Neural progenitor cell (in vitro differentiated cells): ENCODE data around the gene H19. TPM values are rescaled to one million over a fixed set of nuclear protein-coding genes. Genes with fewer than 3 reads are reported as not detected.

Experiments used
- DNase-seq: peaks from one replicate; pipeline ENCODE4 v3.0.0-alpha.2; 2016; ENCODE audit warnings: low spot score
- H2AFZ ChIP-seq: fragments of 200-600 bp; sonication (generic); replicated peaks from 2 replicates; pipeline ENCODE4 v1.6.1; 2016; ENCODE audit warnings: antibody characterized with exemption
- H3F3A ChIP-seq: fragments of 200-600 bp; sonication (generic); 2 replicates; pipeline ENCODE4 v1.6.1; 2016; ENCODE audit warnings: antibody characterized with exemption, low read depth
- H3K27ac ChIP-seq: fragments of 200-600 bp; sonication (generic); 2 replicates; pipeline ENCODE4 v1.5.1; 2016; ENCODE audit warnings: mild to moderate bottlenecking
- H3K27me3 ChIP-seq: fragments of 200-600 bp; sonication (generic); 2 replicates; pipeline ENCODE4 v1.6.1; 2016; ENCODE audit warnings: mild to moderate bottlenecking, moderate library complexity
- H3K36me3 ChIP-seq: fragments of 200-600 bp; sonication (generic); 2 replicates; pipeline ENCODE4 v1.5.1; 2016
- H3K4me1 ChIP-seq: fragments of 200-600 bp; sonication (generic); 2 replicates; pipeline ENCODE4 v1.6.1; 2016; ENCODE audit warnings: mixed run types
- H3K4me2 ChIP-seq: fragments of 200-600 bp; sonication (generic); 2 replicates; pipeline ENCODE4 v1.6.1; 2016
- H3K4me3 ChIP-seq: fragments of 200-600 bp; sonication (generic); 2 replicates; pipeline ENCODE4 v1.5.1; 2016
- H3K79me2 ChIP-seq: fragments of 200-600 bp; sonication (generic); 2 replicates; pipeline ENCODE4 v1.6.1; 2016; ENCODE audit warnings: low read depth
- H3K9ac ChIP-seq: fragments of 200-600 bp; sonication (generic); 2 replicates; pipeline ENCODE4 v1.6.1; 2016
- H3K9me3 ChIP-seq: fragments of 200-600 bp; sonication (generic); 2 replicates; pipeline ENCODE4 v1.5.1; 2016; ENCODE audit warnings: low read depth
- H4K20me1 ChIP-seq: fragments of 200-600 bp; sonication (generic); 2 replicates; pipeline ENCODE4 v1.6.1; 2016; ENCODE audit warnings: low read depth
- H3K27ac Mint-ChIP-seq: 3 replicates; pipeline ENCODE4 v1.8.0; 2021; ENCODE audit warnings: mixed read lengths
- H3K27me3 Mint-ChIP-seq: 2 replicates; pipeline ENCODE4 v1.8.0; 2022; ENCODE audit warnings: low read depth, mild to moderate bottlenecking, inconsistent platforms, moderate library complexity, mixed read lengths; ENCODE audit not compliant: insufficient read depth
- H3K36me3 Mint-ChIP-seq: 3 replicates; pipeline ENCODE4 v1.8.0; 2021; ENCODE audit warnings: mixed read lengths
- H3K4me1 Mint-ChIP-seq: 3 replicates; pipeline ENCODE4 v1.8.0; 2021; ENCODE audit warnings: mixed read lengths
- H3K4me3 Mint-ChIP-seq: 3 replicates; pipeline ENCODE4 v1.8.0; 2021; ENCODE audit warnings: mild to moderate bottlenecking, moderate library complexity, mixed read lengths
- H3K9me3 Mint-ChIP-seq: 3 replicates; pipeline ENCODE4 v1.8.0; 2020; ENCODE audit warnings: mixed read lengths
- CTCF ChIP-seq: fragments of 200-600 bp; sonication (generic); IDR thresholded peaks from 2 replicates; pipeline ENCODE4 v1.5.1; 2017; ENCODE audit warnings: antibody characterized with exemption, mild to moderate bottlenecking
- EZH2 ChIP-seq: fragments of 200-600 bp; sonication (generic); IDR thresholded peaks from 2 replicates; pipeline ENCODE4 v1.6.1; 2017; ENCODE audit warnings: antibody characterized with exemption, mild to moderate bottlenecking, moderate library complexity
- EZH2phosphoT487 ChIP-seq: fragments of 200-600 bp; sonication (generic); IDR thresholded peaks from 2 replicates; pipeline ENCODE4 v1.6.1; 2017; ENCODE audit warnings: antibody characterized with exemption
- total RNA-seq: library from RNA; depleted of rRNA; stranded (reverse); fragments of >200 nt; gene quantifications from 2 replicates; pipeline ENCODE4 v1.2.3, GENCODE V29; 2015; ENCODE audit warnings: low replicate concordance

Gene H19
- total RNA-seq, 1 donor from 2014 or later, result not detected

- Histone ChIP-seq H3K79me2 (no peaks in the 10 kb centered on the region), H3K9ac (no peak overlapping the region), H3K4me2 (no peak overlapping the region), H3K36me3 (no peaks in the 10 kb centered on the region), H4K20me1 (no peaks in the 10 kb centered on the region), H3K4me1 (no peaks in the 10 kb centered on the region), H3K27ac (no peak overlapping the region), H3K9me3 (no peaks in the 10 kb centered on the region), H3K4me3 (no peak overlapping the region), H2AFZ (no peak overlapping the region), H3K27me3 (no peaks in the 10 kb centered on the region), H3F3A (no peaks in the 10 kb centered on the region)
- Mint-ChIP-seq H3K9me3 (no peaks in the 10 kb centered on the region), H3K4me1 (no peaks in the 10 kb centered on the region), H3K27me3 (no peaks in the 10 kb centered on the region), H3K36me3 (no peaks in the 10 kb centered on the region), H3K27ac (no peak overlapping the region), H3K4me3 (no peak overlapping the region)
- DNase-seq, result no peak
- no peak for TF ChIP-seq EZH2
- no peak for TF ChIP-seq CTCF
- TF ChIP-seq EZH2phosphoT487, result no peak
These were observed 31.1 kb downstream of the H19 start for GRCh38 chr11:1966531-1966930.

DNA sequence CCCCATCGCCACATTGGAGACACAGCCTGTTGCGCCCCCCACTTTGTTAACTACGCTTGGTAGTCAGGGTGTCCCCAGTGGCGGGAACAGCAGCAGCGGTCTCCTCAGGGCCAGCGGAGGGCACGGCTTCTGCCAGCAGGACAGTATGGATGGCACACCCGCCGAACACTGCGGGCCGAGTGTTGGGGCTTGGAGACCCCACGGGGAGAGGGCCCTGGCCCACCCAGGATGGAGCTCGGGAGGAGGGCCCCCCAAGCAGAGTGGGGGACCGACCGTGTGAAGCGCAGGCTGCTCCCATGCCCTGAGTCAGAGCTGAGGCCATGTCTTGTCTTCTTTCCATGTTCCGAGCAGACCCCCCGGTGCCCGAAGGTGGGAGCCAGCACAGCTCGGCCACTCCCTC lies 32.7 kb downstream of the H19 start:
- Mint-ChIP-seq H3K4me1 (no peaks in the 10 kb centered on the region), H3K27me3 (no peaks in the 10 kb centered on the region), H3K27ac (no peak overlapping the region), H3K4me3 (no peak overlapping the region), H3K9me3 (no peaks in the 10 kb centered on the region), H3K36me3 (no peaks in the 10 kb centered on the region)
- no peaks in the 10 kb centered on the region for H3K9me3 ChIP-seq
- TF ChIP-seq CTCF, result no peak
- no peak for TF ChIP-seq EZH2
- TF ChIP-seq EZH2phosphoT487, result no peak
- no peaks in the 10 kb centered on the region for H3K79me2 ChIP-seq
- H3K4me1 ChIP-seq, result no peaks in the 10 kb centered on the region
- H3K4me2 ChIP-seq, result no peak overlapping the region
- no peak overlapping the region for H2AFZ ChIP-seq
- no peaks in the 10 kb centered on the region for H4K20me1 ChIP-seq
- DNase-seq, result no peak
- H3K9ac ChIP-seq, result no peak overlapping the region
- H3F3A ChIP-seq, result no peaks in the 10 kb centered on the region
- H3K27ac ChIP-seq, result no peak overlapping the region
- H3K4me3 ChIP-seq, result no peak overlapping the region
- H3K27me3 ChIP-seq, result no peaks in the 10 kb centered on the region
- H3K36me3 ChIP-seq, result no peaks in the 10 kb centered on the region

- H3K4me1 ChIP-seq, result no peaks in the 10 kb centered on the region
- no peaks in the 10 kb centered on the region for H3K36me3 Mint-ChIP-seq
- TF ChIP-seq CTCF, result no peak
- TF ChIP-seq EZH2phosphoT487, result no peak
- TF ChIP-seq EZH2, result no peak
- no peak overlapping the region for H3K4me3 ChIP-seq
- H3K27ac Mint-ChIP-seq, result no peak overlapping the region
- no peaks in the 10 kb centered on the region for H3K9me3 Mint-ChIP-seq
- no peaks in the 10 kb centered on the region for H3K4me1 Mint-ChIP-seq
- H3F3A ChIP-seq, result no peaks in the 10 kb centered on the region
- H3K27me3 Mint-ChIP-seq, result no peaks in the 10 kb centered on the region
- no peak for DNase-seq
- no peak overlapping the region for H3K4me2 ChIP-seq
- no peak overlapping the region for H3K4me3 Mint-ChIP-seq
- H3K9ac ChIP-seq, result no peak overlapping the region
- H3K27ac ChIP-seq, result no peak overlapping the region
- H4K20me1 ChIP-seq, result no peaks in the 10 kb centered on the region
- no peaks in the 10 kb centered on the region for H3K9me3 ChIP-seq
- H2AFZ ChIP-seq, result no peak overlapping the region
- no peaks in the 10 kb centered on the region for H3K36me3 ChIP-seq
- H3K27me3 ChIP-seq, result no peaks in the 10 kb centered on the region
- no peaks in the 10 kb centered on the region for H3K79me2 ChIP-seq
These were observed 33.3 kb downstream of the H19 start for GRCh38 chr11:1964348-1964747.

DNA sequence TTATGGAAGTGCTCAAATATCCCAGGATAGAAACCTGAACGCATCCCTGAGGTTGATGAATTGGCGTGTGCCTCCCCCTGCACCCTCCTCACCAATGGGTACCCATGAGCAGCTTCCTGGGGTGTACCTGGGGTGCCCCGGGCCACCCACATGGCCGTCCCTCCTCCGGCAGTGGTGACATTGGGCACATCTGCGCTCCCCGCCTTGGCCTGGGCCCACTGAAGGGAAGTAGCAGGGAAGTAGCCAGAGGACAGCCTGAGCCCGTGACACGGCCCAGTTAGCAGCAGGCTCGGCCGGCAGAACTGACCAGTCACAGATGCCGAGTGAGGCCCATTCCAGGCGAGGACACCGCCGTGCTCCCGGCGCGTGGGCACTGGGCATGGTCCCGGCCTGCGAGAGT lies 33.8 kb downstream of the H19 start:
- DNase-seq, result no peak
- no peak overlapping the region for H3K27ac Mint-ChIP-seq
- Histone ChIP-seq H2AFZ (no peak overlapping the region), H4K20me1 (no peaks in the 10 kb centered on the region), H3K4me3 (no peak overlapping the region), H3K36me3 (no peaks in the 10 kb centered on the region), H3F3A (no peaks in the 10 kb centered on the region), H3K27ac (no peak overlapping the region), H3K79me2 (no peaks in the 10 kb centered on the region), H3K9me3 (no peaks in the 10 kb centered on the region), H3K4me2 (no peak overlapping the region), H3K4me1 (no peaks in the 10 kb centered on the region), H3K27me3 (no peaks in the 10 kb centered on the region), H3K9ac (no peak overlapping the region)
- H3K4me1 Mint-ChIP-seq, result no peaks in the 10 kb centered on the region
- no peaks in the 10 kb centered on the region for H3K9me3 Mint-ChIP-seq
- no peaks in the 10 kb centered on the region for H3K36me3 Mint-ChIP-seq
- TF ChIP-seq EZH2, result no peak
- no peaks in the 10 kb centered on the region for H3K27me3 Mint-ChIP-seq
- no peak overlapping the region for H3K4me3 Mint-ChIP-seq
